SIG-M5 treated with dmso at 0.1 percent for 504 hours (cell line): Measurements from ENCODE around the gene ANKRD30BL.
"Not testable (repeated sequence)": the region's sequence is repeated elsewhere in the genome, so short reads cannot be mapped to it uniquely, and the experiment has no call there.

Source experiments
- DNase-seq: peaks from one replicate; lab custom pipeline; 2025; ENCODE audit not compliant: unreplicated experiment; lab: John Stamatoyannopoulos, UW

Gene ANKRD30BL

DNA sequence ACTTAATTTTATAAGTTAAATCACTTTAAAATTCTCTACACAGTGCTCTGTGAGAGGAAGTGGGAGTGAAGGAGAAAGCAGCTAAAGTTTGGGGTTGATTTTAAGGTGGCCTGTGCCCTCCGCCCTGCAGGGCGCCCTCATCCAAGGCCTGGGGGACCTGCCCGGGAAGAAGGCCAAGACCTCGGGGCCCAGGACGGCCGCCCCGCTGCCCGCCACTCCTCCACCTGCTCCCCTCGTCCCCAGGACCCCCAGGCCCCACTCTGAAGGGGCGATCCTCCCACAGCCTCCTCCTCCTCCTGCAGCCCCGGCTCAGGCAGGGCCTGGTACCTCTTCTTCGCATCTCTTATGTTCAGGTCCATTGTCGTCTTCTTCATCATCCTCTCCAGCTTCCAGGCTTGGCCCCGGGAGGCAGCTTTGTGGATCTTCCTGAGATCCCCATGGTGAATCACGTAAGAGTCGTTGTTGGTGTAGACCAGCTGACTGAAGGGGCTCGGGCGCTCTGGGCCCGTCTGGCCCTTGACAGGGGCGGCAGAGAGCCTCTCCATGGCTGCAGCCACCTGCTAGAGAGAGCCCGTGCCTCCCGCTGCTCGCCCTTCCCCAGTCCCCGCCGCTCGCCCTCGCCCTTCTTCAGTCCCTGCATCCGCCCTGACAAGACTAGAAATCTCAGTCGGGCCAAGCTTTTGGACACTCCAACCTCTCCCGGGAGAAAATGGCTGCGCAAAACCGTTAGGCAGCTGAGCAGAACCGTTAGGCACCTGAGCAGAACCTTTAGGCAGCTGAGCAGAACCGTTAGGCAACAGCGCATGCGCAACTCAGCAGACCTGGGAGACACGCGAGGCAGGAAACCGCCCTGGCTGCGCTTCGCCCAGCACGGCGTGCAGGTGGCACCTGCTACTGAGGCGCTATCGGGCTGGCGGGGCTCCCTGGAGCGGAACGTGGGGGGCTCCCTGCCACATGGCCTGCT lies at the start of gene ANKRD30BL:
Gene ANKRD30BL (minus strand): TSS at position 792 of the 964 bp plus-strand sequence. CDS start 247 bp downstream, at position 545.
- DNase-seq: not testable (repeated sequence)

DNA sequence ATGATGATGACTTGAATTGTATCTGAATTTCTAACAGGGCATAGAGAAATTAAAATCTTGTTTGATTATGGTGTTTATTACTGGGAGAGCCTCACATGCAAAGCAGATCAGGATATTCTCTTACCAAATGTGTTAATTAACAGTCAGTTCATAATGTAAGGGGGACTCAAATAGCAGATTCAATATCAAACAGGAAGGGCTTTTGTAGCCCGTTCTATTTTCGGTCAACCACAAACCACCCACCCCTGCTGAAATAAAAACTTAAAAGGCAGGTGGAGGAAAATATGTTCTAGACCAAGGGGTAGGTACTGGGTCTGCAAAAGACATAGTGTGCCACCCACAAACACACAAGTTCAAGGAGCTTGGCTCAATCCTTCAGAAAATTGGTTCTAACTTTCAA lies 41.1 kb upstream of the ANKRD30BL start:
- not testable (repeated sequence) for DNase-seq

- not testable (repeated sequence) for DNase-seq
Observed at GRCh38 chr2:132192854-132193253, 31.1 kb upstream of the ANKRD30BL start.

- DNase-seq: not testable (repeated sequence)
Observed at GRCh38 chr2:132167100-132167499, 5.3 kb upstream of the ANKRD30BL start.

- not testable (repeated sequence) for DNase-seq
Observed at GRCh38 chr2:132162125-132162660, 441 bp upstream of the ANKRD30BL start.

- DNase-seq: peak; percentile 12
Observed at GRCh38 chr2:132146774-132147173, 15.0 kb downstream of the ANKRD30BL start.
